Omental fat pad (tissue), 4 donors: ENCODE measurements around the gene ANXA6. TPM values are rescaled to one million over a fixed set of nuclear protein-coding genes. Genes with fewer than 3 reads are reported as not detected.

Source experiments
- ATAC-seq: fragments of 150-250 bp; one replicate; pipeline ENCODE4 v1.9.1; 2016; ENCODE audit warnings: mild to moderate bottlenecking, moderate library complexity; ENCODE audit not compliant: low FRiP score
- DNase-seq: peaks from one replicate; pipeline ENCODE4 v3.0.0-alpha.2; 2019; ENCODE audit warnings: low spot score
- total RNA-seq, 4 donors: library from RNA; depleted of rRNA; stranded (reverse); fragments of >200 nt; gene quantifications; one replicate each; pipeline ENCODE4 v1.1.0, GENCODE V29; 2016
- TF ChIP-seq, protein P1 (sequence below), 3 donors: fragments of 450-650 bp; IDR thresholded peaks; one replicate each; pipeline ENCODE4 v1.5.1; 2016 to 2017; ENCODE audit warnings: antibody characterized with exemption in 3 of 3, mild to moderate bottlenecking in 3 of 3, moderate library complexity in 2 of 3

The ANXA6 gene
- total RNA-seq, 4 donors from 2014 or later: 216 to 505 (median 379) TPM

DNA sequence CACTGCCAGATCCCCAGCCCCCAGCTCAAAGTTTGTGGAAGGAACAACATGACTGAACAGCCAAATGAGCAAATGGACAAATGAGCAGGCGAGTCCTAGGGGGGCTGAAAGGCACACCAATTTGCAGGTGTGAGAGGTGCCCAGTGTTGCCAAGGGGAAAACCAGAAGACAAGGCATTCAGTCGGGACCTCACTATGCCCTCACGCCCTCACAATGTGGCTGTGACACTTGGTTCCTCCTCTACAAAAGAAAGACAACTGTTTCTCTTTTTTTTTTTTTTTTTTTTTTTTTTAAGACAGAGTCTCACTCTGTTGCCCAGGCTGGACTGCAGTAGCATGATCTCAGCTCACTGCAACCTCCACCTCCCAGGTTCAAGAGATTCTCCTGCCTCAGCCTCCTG lies 104.7 kb downstream of the ANXA6 start:
- no peak for DNase-seq

GRCh38 chr5:151051931-151052608 lies 105.5 kb downstream of the ANXA6 start:
- TF ChIP-seq, protein P1, sequence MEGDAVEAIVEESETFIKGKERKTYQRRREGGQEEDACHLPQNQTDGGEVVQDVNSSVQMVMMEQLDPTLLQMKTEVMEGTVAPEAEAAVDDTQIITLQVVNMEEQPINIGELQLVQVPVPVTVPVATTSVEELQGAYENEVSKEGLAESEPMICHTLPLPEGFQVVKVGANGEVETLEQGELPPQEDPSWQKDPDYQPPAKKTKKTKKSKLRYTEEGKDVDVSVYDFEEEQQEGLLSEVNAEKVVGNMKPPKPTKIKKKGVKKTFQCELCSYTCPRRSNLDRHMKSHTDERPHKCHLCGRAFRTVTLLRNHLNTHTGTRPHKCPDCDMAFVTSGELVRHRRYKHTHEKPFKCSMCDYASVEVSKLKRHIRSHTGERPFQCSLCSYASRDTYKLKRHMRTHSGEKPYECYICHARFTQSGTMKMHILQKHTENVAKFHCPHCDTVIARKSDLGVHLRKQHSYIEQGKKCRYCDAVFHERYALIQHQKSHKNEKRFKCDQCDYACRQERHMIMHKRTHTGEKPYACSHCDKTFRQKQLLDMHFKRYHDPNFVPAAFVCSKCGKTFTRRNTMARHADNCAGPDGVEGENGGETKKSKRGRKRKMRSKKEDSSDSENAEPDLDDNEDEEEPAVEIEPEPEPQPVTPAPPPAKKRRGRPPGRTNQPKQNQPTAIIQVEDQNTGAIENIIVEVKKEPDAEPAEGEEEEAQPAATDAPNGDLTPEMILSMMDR (IDR thresholded peaks at IDR 0.05): no peak
- DNase-seq (no peak), ATAC-seq (no peak)

More for the DNA sequence above, 104.7 kb downstream of the ANXA6 start:
- TF ChIP-seq, protein P1 (IDR thresholded peaks at IDR 0.05): no peak
- no peak for ATAC-seq

GRCh38 chr5:151051066-151051930 lies 106.3 kb downstream of the ANXA6 start:
- TF ChIP-seq, protein P1 (IDR thresholded peaks at IDR 0.05): peak in 1 of 3 donors; percentile 60
- ATAC-seq: peak; percentile 67
- peak; percentile 69 for DNase-seq

Other genes with a start within 250 kb of the ANXA6 start
- gene GPX3, start 137.2 kb downstream of the ANXA6 start, total RNA-seq: over 10,000 TPM in 1 of 4 donors, 1,000 to 10,000 TPM in 3; 5,296 to 11,485 (median 6,898) TPM
- 100 to 1,000 TPM in 3 of 4 donors, 10 to 100 TPM in 1; 96.7 to 189 (median 149) TPM for gene TNIP1, start 76.7 kb downstream of the ANXA6 start, total RNA-seq
- gene CCDC69, start 66.3 kb upstream of the ANXA6 start, total RNA-seq: 100 to 1,000 TPM; 118 to 287 (median 228) TPM
- 10 to 100 TPM; 26.6 to 62.6 (median 27.9) TPM for gene GM2A, start 95.4 kb upstream of the ANXA6 start, total RNA-seq
- not detected for gene SLC36A3, start 146.0 kb upstream of the ANXA6 start, total RNA-seq
- under 1 TPM in 1 of 4 donors, not detected in 3; 0.47 TPM for gene SLC36A2, start 189.8 kb upstream of the ANXA6 start, total RNA-seq